Endodermal cell (in vitro differentiated cells): Measurements from ENCODE around the gene ZBTB16. TPM values are rescaled to one million over a fixed set of nuclear protein-coding genes. Genes with fewer than 3 reads are reported as not detected.
A peak's percentile ranks its signal among the peaks of the same experiment; 100 is the strongest.

ENCODE experiments used
- DNase-seq: peaks from one replicate; pipeline ENCODE4 v3.0.0-alpha.2; 2017
- H3K27ac ChIP-seq: 2 replicates; pipeline ENCODE4 v1.5.1; 2013; ENCODE audit warnings: mild to moderate bottlenecking, low read depth, low read length, moderate library complexity
- H3K27me3 ChIP-seq: 2 replicates; pipeline ENCODE4 v1.6.1; 2013; ENCODE audit warnings: mild to moderate bottlenecking, low read length, moderate library complexity; ENCODE audit not compliant: insufficient read depth, control insufficient read depth, poor library complexity, severe bottlenecking
- H3K36me3 ChIP-seq: 2 replicates; pipeline ENCODE4 v1.7.0; 2013; ENCODE audit warnings: mild to moderate bottlenecking, low read length, moderate library complexity; ENCODE audit not compliant: control insufficient read depth, insufficient read depth
- H3K4me1 ChIP-seq: one replicate; pipeline ENCODE4 v1.7.0; 2013; ENCODE audit warnings: low read length; ENCODE audit not compliant: control insufficient read depth, insufficient read depth
- H3K4me3 ChIP-seq: 2 replicates; pipeline ENCODE4 v1.5.1; 2013; ENCODE audit warnings: mild to moderate bottlenecking, low read length, moderate library complexity
- H3K9ac ChIP-seq: 2 replicates; pipeline ENCODE4 v1.6.1; 2013; ENCODE audit warnings: mild to moderate bottlenecking, low read length, moderate library complexity; ENCODE audit not compliant: poor library complexity, severe bottlenecking; ENCODE audit errors: extremely low read depth
- H3K9me3 ChIP-seq: 2 replicates; pipeline ENCODE4 v1.6.1; 2013; ENCODE audit warnings: mild to moderate bottlenecking, low read length, moderate library complexity; ENCODE audit not compliant: control insufficient read depth
- H3K27ac Mint-ChIP-seq: 2 replicates; pipeline ENCODE4 v1.8.0; 2020; ENCODE audit warnings: mixed read lengths
- H3K27me3 Mint-ChIP-seq: 2 replicates; pipeline ENCODE4 v1.8.0; 2021; ENCODE audit warnings: mild to moderate bottlenecking, mixed read lengths; ENCODE audit not compliant: insufficient read depth
- H3K36me3 Mint-ChIP-seq: 2 replicates; pipeline ENCODE4 v1.8.0; 2020; ENCODE audit warnings: low read depth, mixed read lengths
- H3K4me1 Mint-ChIP-seq: 2 replicates; pipeline ENCODE4 v1.8.0; 2020; ENCODE audit warnings: mixed read lengths
- H3K4me3 Mint-ChIP-seq: 2 replicates; pipeline ENCODE4 v1.8.0; 2020; ENCODE audit warnings: mild to moderate bottlenecking, moderate library complexity, mixed read lengths
- H3K9me3 Mint-ChIP-seq: 2 replicates; pipeline ENCODE4 v1.8.0; 2020; ENCODE audit warnings: mild to moderate bottlenecking, mixed read lengths
- WGBS, 2 experiments: methylation state at CpG; one replicate each; pipeline versions ENCODE4 v1.1.5 to v1.1.7; 2013; ENCODE audit warnings: missing lambda C conversion rate in 2 of 2, mixed read lengths in 1 of 2; ENCODE audit not compliant: insufficient coverage in 1 of 2, insufficient read length in 1 of 2; 5-methylcytosine and 5-hydroxymethylcytosine counted together
- total RNA-seq, 2 donors: library from RNA; stranded (reverse); fragmentation: NEBNext Ultra II Directional in 1 of 2; extraction: Animal tissue kit (Norgen Biotek cat#: 25700) in 1 of 2; gene quantifications; 2 replicates in 1 of 2; 3 replicates in 1 of 2; pipeline ENCODE4 v1.2.1, GENCODE V29; 2021
- TF ChIP-seq, protein P1 (sequence below): fragments of 200-600 bp; sonication (generic); conservative IDR thresholded peaks from 2 replicates; pipeline ENCODE4 v1.5.0; 2021; ENCODE audit warnings: antibody characterized with exemption, mild to moderate bottlenecking

Gene ZBTB16
- total RNA-seq, 2 donors from 2014 or later: 4.1 to 5.8 TPM

DNA sequence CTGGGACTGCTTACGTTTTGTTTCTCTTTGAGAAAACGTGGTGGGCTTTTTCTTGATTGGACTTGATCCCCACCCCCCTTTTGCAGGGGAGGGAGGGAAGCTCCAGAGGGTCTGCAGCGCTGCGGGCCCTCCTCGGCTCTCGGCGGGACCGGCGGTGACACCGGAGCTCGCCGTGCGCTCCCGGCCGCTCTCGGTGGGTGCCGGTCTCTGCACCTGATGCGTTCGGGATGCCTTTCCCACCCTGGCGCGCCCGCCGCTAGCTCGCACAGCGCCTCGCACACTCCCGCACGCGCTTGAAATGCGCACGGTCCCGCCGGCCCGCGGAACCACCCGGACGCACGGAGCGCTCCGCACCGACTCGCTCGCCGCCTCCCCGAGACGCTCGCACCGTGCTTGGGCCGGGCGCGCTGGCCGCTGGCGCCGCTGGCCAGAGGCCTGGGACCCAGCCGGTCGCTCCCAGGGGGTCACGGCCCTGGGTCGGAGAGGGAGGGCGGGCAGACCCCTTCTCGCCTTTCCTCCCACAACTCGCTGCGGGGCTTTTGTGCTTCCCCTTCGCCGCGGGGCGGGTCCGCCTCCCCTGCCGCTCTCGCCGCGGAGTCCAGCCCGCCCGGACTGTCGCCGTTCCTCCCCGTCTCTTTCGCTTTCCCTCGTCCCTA lies 1.0 kb downstream of the ZBTB16 start:
- Histone ChIP-seq H3K9ac (peak overlapping the region; percentile 38), H3K9me3 (no peaks in the 10 kb centered on the region), H3K4me3 (peak overlapping the region; percentile 81), H3K36me3 (no peaks in the 10 kb centered on the region), H3K27me3 (peaks cover 98% of the 10 kb centered on the region), H3K4me1 (peaks cover 14% of the 10 kb centered on the region), H3K27ac (peak overlapping the region; percentile 63)
- H3K27ac Mint-ChIP-seq: no peak overlapping the region
- TF ChIP-seq, protein P1, sequence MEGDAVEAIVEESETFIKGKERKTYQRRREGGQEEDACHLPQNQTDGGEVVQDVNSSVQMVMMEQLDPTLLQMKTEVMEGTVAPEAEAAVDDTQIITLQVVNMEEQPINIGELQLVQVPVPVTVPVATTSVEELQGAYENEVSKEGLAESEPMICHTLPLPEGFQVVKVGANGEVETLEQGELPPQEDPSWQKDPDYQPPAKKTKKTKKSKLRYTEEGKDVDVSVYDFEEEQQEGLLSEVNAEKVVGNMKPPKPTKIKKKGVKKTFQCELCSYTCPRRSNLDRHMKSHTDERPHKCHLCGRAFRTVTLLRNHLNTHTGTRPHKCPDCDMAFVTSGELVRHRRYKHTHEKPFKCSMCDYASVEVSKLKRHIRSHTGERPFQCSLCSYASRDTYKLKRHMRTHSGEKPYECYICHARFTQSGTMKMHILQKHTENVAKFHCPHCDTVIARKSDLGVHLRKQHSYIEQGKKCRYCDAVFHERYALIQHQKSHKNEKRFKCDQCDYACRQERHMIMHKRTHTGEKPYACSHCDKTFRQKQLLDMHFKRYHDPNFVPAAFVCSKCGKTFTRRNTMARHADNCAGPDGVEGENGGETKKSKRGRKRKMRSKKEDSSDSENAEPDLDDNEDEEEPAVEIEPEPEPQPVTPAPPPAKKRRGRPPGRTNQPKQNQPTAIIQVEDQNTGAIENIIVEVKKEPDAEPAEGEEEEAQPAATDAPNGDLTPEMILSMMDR: no peak
- H3K27me3 Mint-ChIP-seq: peaks cover 96% of the 10 kb centered on the region
- H3K4me3 Mint-ChIP-seq: peak overlapping the region; percentile 69
- H3K4me1 Mint-ChIP-seq: peaks cover 34% of the 10 kb centered on the region
- DNase-seq: peak; percentile 72
- 0 to 1% methylated on average over 26 to 78 of the region's 78 CpGs for WGBS, 2 experiments
- no peaks in the 10 kb centered on the region for H3K9me3 Mint-ChIP-seq
- no peaks in the 10 kb centered on the region for H3K36me3 Mint-ChIP-seq

DNA sequence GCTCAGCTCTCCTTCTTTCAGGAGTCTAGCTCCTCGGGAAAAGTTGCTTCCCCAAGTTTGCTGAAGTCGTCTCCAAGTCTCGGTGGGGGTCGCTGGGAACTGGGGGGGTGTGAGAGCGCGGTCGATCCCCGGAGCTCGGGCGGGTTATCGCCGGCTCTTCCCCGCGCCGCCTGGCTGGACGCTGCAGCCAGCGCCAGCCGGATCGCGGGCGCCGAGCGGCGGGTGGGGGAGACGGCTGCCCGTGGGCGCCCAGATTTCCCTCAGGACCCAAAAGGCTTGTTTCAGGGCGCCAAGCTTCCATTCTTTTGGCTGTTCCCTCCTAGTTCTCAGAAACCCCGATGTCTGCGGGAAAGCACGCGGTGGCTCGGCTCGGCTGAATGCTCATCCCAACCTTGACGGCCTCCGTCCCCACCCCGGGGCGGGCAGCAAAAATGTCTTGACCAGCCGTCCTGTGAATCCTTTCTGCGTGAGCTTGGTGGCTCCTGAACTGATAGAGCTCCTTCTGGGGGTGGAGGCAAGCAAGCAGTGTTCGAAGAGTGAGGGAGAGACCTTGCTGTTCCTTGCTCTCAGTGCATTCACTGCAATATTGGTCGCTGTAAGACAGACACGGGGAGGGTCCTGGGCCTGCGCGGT lies 1.7 kb downstream of the ZBTB16 start:
- peaks cover 98% of the 10 kb centered on the region for H3K27me3 ChIP-seq
- Mint-ChIP-seq H3K4me1 (peaks cover 34% of the 10 kb centered on the region), H3K27me3 (peaks cover 96% of the 10 kb centered on the region), H3K27ac (no peak overlapping the region), H3K9me3 (no peaks in the 10 kb centered on the region), H3K4me3 (peak overlapping the region; percentile 69), H3K36me3 (no peaks in the 10 kb centered on the region)
- H3K27ac ChIP-seq: peak overlapping the region; percentile 47
- WGBS, 2 experiments: 0 to 2% methylated on average over 40 to 45 of the region's 45 CpGs
- no peaks in the 10 kb centered on the region for H3K9me3 ChIP-seq
- H3K4me3 ChIP-seq: peak overlapping the region; percentile 81
- peak overlapping the region; percentile 38 for H3K9ac ChIP-seq
- DNase-seq: peak; percentile 70
- H3K36me3 ChIP-seq: no peaks in the 10 kb centered on the region
- H3K4me1 ChIP-seq: peaks cover 14% of the 10 kb centered on the region
- TF ChIP-seq, protein P1: no peak

DNA sequence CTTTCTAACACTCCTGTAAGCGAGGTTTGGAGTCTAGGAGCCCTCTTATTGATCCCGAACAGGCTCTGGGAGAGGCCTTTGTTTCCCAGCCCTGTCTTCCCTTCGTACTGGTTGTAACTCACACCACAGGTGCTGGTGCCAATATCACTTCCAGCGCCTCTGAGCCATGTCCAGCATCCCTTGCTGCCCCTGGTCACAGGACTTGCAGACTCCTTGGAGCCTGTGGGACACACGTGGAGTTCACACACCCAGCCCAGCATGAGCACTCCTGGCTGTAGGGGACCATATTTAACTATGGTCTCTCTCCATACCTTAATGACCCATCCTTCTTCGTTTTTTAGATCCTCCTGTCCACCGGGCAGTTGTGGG lies 2.2 kb downstream of the ZBTB16 start:
- H3K27me3 Mint-ChIP-seq: peaks cover 96% of the 10 kb centered on the region
- H3K4me1 Mint-ChIP-seq: peaks cover 30% of the 10 kb centered on the region
- no peaks in the 10 kb centered on the region for H3K36me3 Mint-ChIP-seq
- no peaks in the 10 kb centered on the region for H3K9me3 Mint-ChIP-seq
- no peak for DNase-seq
- Histone ChIP-seq H3K27ac (no peak overlapping the region), H3K9ac (no peak overlapping the region), H3K9me3 (no peaks in the 10 kb centered on the region), H3K36me3 (no peaks in the 10 kb centered on the region), H3K27me3 (peaks cover 98% of the 10 kb centered on the region), H3K4me1 (peaks cover 14% of the 10 kb centered on the region), H3K4me3 (peak overlapping the region; percentile 81)
- H3K4me3 Mint-ChIP-seq: peak overlapping the region; percentile 69
- H3K27ac Mint-ChIP-seq: no peak overlapping the region
- TF ChIP-seq, protein P1: no peak
- WGBS, 2 experiments: 33 to 38% methylated on average over 4 to 7 of the region's 7 CpGs
